Liver (tissue), 3 donors: ENCODE results near the gene ARHGAP1.

ENCODE experiments used
- CTCF ChIP-seq: fragments of 150-350 bp; IDR thresholded peaks from 2 replicates; pipeline ENCODE4 v1.5.1; 2017; ENCODE audit warnings: improper control_type of control experiment, low read depth, low read length; ENCODE audit not compliant: missing input control
- FOXA2 ChIP-seq: IDR thresholded peaks from 2 replicates; pipeline ENCODE4 v1.6.1; 2016; ENCODE audit warnings: antibody characterized with exemption
- JUND ChIP-seq, 2 donors: IDR thresholded peaks; 2 replicates each; pipeline ENCODE4 v1.6.1; 2016; ENCODE audit warnings: antibody characterized with exemption in 2 of 2
- MAX ChIP-seq: IDR thresholded peaks from 2 replicates; pipeline ENCODE4 v1.6.1; 2016; ENCODE audit warnings: antibody characterized with exemption
- RAD21 ChIP-seq, 2 donors: IDR thresholded peaks; 2 replicates each; pipeline ENCODE4 v1.6.1; 2016; ENCODE audit warnings: antibody characterized with exemption in 2 of 2, mild to moderate bottlenecking in 2 of 2
- REST ChIP-seq: IDR thresholded peaks from 2 replicates; pipeline ENCODE4 v1.6.1; 2016; ENCODE audit warnings: antibody characterized with exemption, mild to moderate bottlenecking
- SP1 ChIP-seq: IDR thresholded peaks from 2 replicates; pipeline ENCODE4 v1.6.1; 2018; ENCODE audit warnings: antibody characterized with exemption, mild to moderate bottlenecking
- TAF1 ChIP-seq: conservative IDR thresholded peaks from 2 replicates; pipeline ENCODE4 v1.6.1; 2016; ENCODE audit warnings: antibody characterized with exemption, mild to moderate bottlenecking
- YY1 ChIP-seq: IDR thresholded peaks from 2 replicates; pipeline ENCODE4 v1.6.1; 2016; ENCODE audit warnings: antibody characterized with exemption, mild to moderate bottlenecking
- donor health status: healthy.
- donor health status: healthy.

GRCh38 chr11:46728659-46729040, 28.2 kb upstream of the ARHGAP1 start:
- TF ChIP-seq CTCF (no peak), SP1 (no peak), MAX (no peak), TAF1 (no peak), YY1 (no peak), RAD21 (IDR thresholded peaks at IDR 0.05) (no peak), REST (no peak), FOXA2 (no peak), JUND (IDR thresholded peaks at IDR 0.05) (no peak)
